22Rv1 (cell line): Measurements from ENCODE around the gene PGC.

Experiments
- ZFX ChIP-seq: fragments of 450-650 bp; IDR thresholded peaks from 2 replicates; pipeline ENCODE4 v1.6.1; 2017; ENCODE audit warnings: antibody characterized with exemption, borderline replicate concordance
- TF ChIP-seq, protein P1 (sequence below): fragments of 450-650 bp; IDR thresholded peaks from 2 replicates; pipeline ENCODE4 v1.5.1; 2017; ENCODE audit warnings: mild to moderate bottlenecking

DNA sequence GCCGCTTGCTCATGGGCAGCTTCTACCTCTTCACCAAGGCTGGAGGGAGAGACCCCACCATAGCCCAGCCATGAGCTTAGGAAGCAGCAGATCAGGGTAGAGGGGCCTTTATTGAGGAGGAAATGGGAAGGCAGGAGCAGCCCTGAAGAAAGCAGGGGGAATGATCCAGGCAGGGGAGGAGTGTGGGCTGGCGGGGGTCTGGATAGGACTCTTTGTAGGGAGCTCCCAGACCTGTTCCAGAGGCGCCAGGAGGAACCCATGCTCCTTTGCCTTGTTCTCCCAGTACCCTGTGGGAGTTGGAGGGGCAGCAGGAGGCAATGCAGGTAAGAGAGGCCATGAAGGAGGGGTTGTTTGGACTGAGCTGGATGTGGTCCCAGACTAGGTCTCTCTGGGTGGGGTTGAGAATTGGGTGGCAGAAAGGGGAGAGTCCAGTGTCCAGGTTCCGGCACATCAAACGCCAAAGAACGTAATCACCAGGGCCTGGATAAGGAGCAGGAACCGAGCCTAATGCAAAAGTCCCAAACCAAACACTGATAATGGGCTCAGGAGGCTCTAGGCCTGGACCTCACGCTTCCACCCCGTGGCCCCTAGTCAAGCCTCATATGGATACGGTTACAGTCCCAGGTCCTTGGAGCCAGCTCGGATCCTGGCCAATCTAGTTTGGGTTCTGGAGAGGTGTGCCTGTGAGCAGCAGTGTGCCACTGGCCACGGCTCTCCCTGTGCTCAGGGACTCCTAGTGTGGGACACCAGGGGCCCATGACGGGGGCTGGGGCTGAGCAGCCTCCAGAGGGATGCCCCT lies 12.1 kb upstream of the PGC start:
- TF ChIP-seq, protein P1, sequence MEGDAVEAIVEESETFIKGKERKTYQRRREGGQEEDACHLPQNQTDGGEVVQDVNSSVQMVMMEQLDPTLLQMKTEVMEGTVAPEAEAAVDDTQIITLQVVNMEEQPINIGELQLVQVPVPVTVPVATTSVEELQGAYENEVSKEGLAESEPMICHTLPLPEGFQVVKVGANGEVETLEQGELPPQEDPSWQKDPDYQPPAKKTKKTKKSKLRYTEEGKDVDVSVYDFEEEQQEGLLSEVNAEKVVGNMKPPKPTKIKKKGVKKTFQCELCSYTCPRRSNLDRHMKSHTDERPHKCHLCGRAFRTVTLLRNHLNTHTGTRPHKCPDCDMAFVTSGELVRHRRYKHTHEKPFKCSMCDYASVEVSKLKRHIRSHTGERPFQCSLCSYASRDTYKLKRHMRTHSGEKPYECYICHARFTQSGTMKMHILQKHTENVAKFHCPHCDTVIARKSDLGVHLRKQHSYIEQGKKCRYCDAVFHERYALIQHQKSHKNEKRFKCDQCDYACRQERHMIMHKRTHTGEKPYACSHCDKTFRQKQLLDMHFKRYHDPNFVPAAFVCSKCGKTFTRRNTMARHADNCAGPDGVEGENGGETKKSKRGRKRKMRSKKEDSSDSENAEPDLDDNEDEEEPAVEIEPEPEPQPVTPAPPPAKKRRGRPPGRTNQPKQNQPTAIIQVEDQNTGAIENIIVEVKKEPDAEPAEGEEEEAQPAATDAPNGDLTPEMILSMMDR, result no peak
- TF ChIP-seq ZFX, result no peak
